ENCODE measurements around the gene NTMT1. TPM values are rescaled to one million over a fixed set of nuclear protein-coding genes. Genes with fewer than 3 reads are reported as not detected.

Gene NTMT1
- total and polyA plus RNA-seq, 9 of the 15 experiments (the other 6 are each of a cell fraction or from before 2014, with no cell fraction given), result 42.1 to 116 (median 74.7) TPM

GRCh38 chr9:129641750-129642585 is 16.0 kb downstream of the NTMT1 start, which contains the start of gene ASB6 (continued):
- TF ChIP-seq ETV5 (CRISPR knock-in tag; IDR thresholded peaks at IDR 0.05; ENCODE audit: low read depth) (peak; percentile 93), MYNN (IDR thresholded peaks at IDR 0.05) (peak; percentile 41; the same call in 1 of the 2 replicates), MYNN (CRISPR knock-in tag; IDR thresholded peaks at IDR 0.05) (no peak), FOXK1 (CRISPR knock-in tag; IDR thresholded peaks at IDR 0.05; ENCODE audit: borderline replicate concordance) (no peak), MEIS2 (IDR thresholded peaks at IDR 0.05; ENCODE audit: partially characterized antibody) (peak; percentile 51), TCF7L2 (IDR thresholded peaks at IDR 0.05; ENCODE audit: low read depth, low read length) (no peak), ZNF146 (CRISPR knock-in tag; IDR thresholded peaks at IDR 0.05; ENCODE audit: unreplicated experiment) (no peak), KDM4B (IDR thresholded peaks at IDR 0.05; ENCODE audit: borderline replicate concordance in 2 of 2, low read depth in 1 of 2) (peak in 1 of 2 experiments; percentile 94; a peak in 2 of 4 replicates), HMGN3 (IDR thresholded peaks at IDR 0.05; ENCODE audit: borderline replicate concordance, extremely low read depth, insufficient read length, low read depth, low read length) (peak; percentile 89), RNF2 (IDR thresholded peaks at IDR 0.05) (peak; percentile 70), RCOR1 (IDR thresholded peaks at IDR 0.05; ENCODE audit: borderline replicate concordance in 1 of 2, low read depth in 2 of 2, low read length in 2 of 2) (peak in 1 of 2 experiments; percentile 75; a peak in 3 of 4 replicates), HCFC1 (IDR thresholded peaks at IDR 0.05; ENCODE audit: low read depth, low read length) (peak; percentile 84), EGR1 (conservative IDR thresholded peaks at IDR 0.05) (peak; percentile 65), SIX5 (IDR thresholded peaks at IDR 0.05; ENCODE audit: borderline replicate concordance in 1 of 2, insufficient read depth in 1 of 2, low read depth in 1 of 2, low read length in 2 of 2) (peak in 1 of 2 experiments; percentile 17; a peak in 1 of 4 replicates), E2F4 (CRISPR knock-in tag; IDR thresholded peaks at IDR 0.05; ENCODE audit: low read depth) (no peak), ZNF174 (CRISPR knock-in tag; IDR thresholded peaks at IDR 0.05) (0 out of 2 replicates have a peak, but pooled peaks have one; percentile 11), DACH1 (IDR thresholded peaks at IDR 0.05; ENCODE audit: partially characterized antibody) (peak; percentile 62), C11orf30 (IDR thresholded peaks at IDR 0.05; ENCODE audit: low read depth) (peak; percentile 98), ESRRB (CRISPR knock-in tag; IDR thresholded peaks at IDR 0.05; ENCODE audit: borderline replicate concordance) (no peak), EP300 (IDR thresholded peaks at IDR 0.05; ENCODE audit: low read length) (peak; percentile 50), ZNF561 (CRISPR knock-in tag; conservative IDR thresholded peaks at IDR 0.05) (no peak), NRF1 (conservative IDR thresholded peaks at IDR 0.05 in 1 of 2, IDR thresholded peaks at IDR 0.05 in 1 of 2) (peak; percentile 80 to 84), HNRNPUL1 (IDR thresholded peaks at IDR 0.05; ENCODE audit: low read length) (no peak), EWSR1 (IDR thresholded peaks at IDR 0.05; ENCODE audit: borderline replicate concordance, low read depth, partially characterized antibody) (no peak), MAZ (CRISPR knock-in tag; conservative IDR thresholded peaks at IDR 0.05 in 1 of 2, IDR thresholded peaks at IDR 0.05 in 1 of 2) (peak; percentile 92 to 97), TBP (optimal IDR thresholded peaks at IDR 0.05; ENCODE audit: low read depth, low read length) (peak; percentile 55), ZNF668 (CRISPR knock-in tag; IDR thresholded peaks at IDR 0.05) (no peak), ETV1 (tag; conservative IDR thresholded peaks at IDR 0.05; ENCODE audit: low read depth) (peak; percentile 64; the same call in 1 of the 2 replicates), SIN3B (IDR thresholded peaks at IDR 0.05; ENCODE audit: low read depth) (peak; percentile 97), TBL1XR1 (IDR thresholded peaks at IDR 0.05; ENCODE audit: low read length in 2 of 2) (peak in 1 of 2 experiments; percentile 14; a peak in 1 of 4 replicates)

All from K562 (cell line).